ENCODE results near the gene VASH1.
"Not testable (repeated sequence)": the region's sequence is repeated elsewhere in the genome, so short reads cannot be mapped to it uniquely, and the experiment has no call there.

VASH1 gene

DNA sequence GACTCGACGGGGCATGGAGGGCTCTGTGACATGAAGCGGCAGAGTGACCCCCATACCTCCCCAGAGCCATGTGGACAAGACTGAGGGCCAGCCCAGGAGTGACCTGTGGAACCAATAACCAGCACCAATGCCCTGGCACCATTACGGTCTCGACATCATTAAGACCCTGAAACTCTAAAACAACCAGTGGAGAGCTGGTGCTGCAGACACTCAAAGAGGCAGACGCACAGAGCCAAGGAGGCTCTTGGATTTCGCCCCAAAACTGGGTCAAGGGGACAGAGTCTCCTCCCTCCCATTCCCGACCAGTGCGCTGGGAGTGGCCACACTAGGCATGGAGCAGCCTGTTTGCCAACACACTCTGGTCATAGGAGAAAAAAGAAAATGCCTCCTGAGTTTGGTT is 41.6 kb upstream of the VASH1 start:
- Histone ChIP-seq H3K4me3 (ENCODE audit: low read depth, low read length) (no peak overlapping the region), H3K36me3 (ENCODE audit: control insufficient read depth in 2 of 2, insufficient read depth in 1 of 2, low read length in 2 of 2) (no peaks in the 10 kb centered on the region), H3K4me1 (ENCODE audit: control insufficient read depth, insufficient read depth, low read length) (no peaks in the 10 kb centered on the region), H3K27ac (ENCODE audit: extremely low read depth, low read depth, low read length) (no peak overlapping the region), H3K9me3 (ENCODE audit: control insufficient read depth, insufficient read depth, low read depth, low read length) (no peaks in the 10 kb centered on the region)
- TF ChIP-seq, protein P1, sequence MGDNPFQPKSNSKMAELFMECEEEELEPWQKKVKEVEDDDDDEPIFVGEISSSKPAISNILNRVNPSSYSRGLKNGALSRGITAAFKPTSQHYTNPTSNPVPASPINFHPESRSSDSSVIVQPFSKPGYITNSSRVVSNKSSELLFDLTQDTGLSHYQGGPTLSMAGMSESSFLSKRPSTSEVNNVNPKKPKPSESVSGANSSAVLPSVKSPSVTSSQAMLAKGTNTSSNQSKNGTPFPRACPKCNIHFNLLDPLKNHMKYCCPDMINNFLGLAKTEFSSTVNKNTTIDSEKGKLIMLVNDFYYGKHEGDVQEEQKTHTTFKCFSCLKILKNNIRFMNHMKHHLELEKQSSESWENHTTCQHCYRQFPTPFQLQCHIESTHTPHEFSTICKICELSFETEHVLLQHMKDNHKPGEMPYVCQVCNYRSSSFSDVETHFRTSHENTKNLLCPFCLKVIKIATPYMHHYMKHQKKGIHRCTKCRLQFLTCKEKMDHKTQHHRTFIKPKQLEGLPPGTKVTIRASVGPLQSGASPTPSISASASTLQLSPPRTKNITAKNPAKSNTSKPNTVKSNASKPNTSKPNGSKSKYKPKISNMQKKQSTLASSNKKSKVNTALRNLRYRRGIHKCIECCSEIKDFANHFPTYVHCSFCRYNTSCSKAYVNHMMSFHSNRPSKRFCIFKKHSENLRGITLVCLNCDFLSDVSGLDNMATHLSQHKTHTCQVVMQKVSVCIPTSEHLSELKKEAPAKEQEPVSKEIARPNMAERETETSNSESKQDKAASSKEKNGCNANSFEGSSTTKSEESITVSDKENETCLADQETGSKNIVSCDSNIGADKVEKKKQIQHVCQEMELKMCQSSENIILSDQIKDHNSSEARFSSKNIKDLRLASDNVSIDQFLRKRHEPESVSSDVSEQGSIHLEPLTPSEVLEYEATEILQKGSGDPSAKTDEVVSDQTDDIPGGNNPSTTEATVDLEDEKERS (tag by site-specific recombination; IDR thresholded peaks at IDR 0.05) = no peak
- TF ChIP-seq PBX3 (CRISPR knock-in tag; IDR thresholded peaks at IDR 0.05) = no peak
- TF ChIP-seq ZNF510 (tag by site-specific recombination; IDR thresholded peaks at IDR 0.05; ENCODE audit: insufficient replicate concordance) = no peak
- TF ChIP-seq ZNF529 (tag by site-specific recombination; IDR thresholded peaks at IDR 0.05; ENCODE audit: insufficient replicate concordance) = no peak
- TF ChIP-seq ZNF785 (tag by site-specific recombination; IDR thresholded peaks at IDR 0.05) = no peak
- TF ChIP-seq ZNF791 (tag by site-specific recombination; IDR thresholded peaks at IDR 0.05) = no peak
- no peak for TF ChIP-seq ZNF37A (tag by site-specific recombination; IDR thresholded peaks at IDR 0.05)
- TF ChIP-seq ZNF184 (tag by site-specific recombination; IDR thresholded peaks at IDR 0.05) = no peak
- no peak for TF ChIP-seq ZNF26 (tag by site-specific recombination; IDR thresholded peaks at IDR 0.05)
- no peak for TF ChIP-seq ZNF701 (tag by site-specific recombination; IDR thresholded peaks at IDR 0.05)
- TF ChIP-seq ZNF239 (tag by site-specific recombination; IDR thresholded peaks at IDR 0.05) = no peak
- ChIA-PET CTCF (interaction anchor here (0.7 to 2.2 kb wide), 2 partner anchors 9 to 57 kb away, joined by 3 to 16 read pairs; no protein-coding TSS in a partner anchor), POLR2A (no interaction called here)

GRCh38 chr14:76720382-76720813 is 40.9 kb upstream of the VASH1 start:
- Histone ChIP-seq H3K36me3 (ENCODE audit: control insufficient read depth in 2 of 2, insufficient read depth in 1 of 2, low read length in 2 of 2) (no peaks in the 10 kb centered on the region), H3K4me3 (ENCODE audit: low read depth, low read length) (no peak overlapping the region), H3K4me1 (ENCODE audit: control insufficient read depth, insufficient read depth, low read length) (no peaks in the 10 kb centered on the region), H3K9me3 (ENCODE audit: control insufficient read depth, insufficient read depth, low read depth, low read length) (no peaks in the 10 kb centered on the region), H3K27ac (ENCODE audit: extremely low read depth, low read depth, low read length) (no peak overlapping the region)
- POLR2A ChIA-PET = interaction anchor here (0.6 kb wide), 1 partner anchor 34 kb away, joined by 7 read pairs; no protein-coding TSS in a partner anchor
- no peak for TF ChIP-seq ZNF776 (tag by site-specific recombination; IDR thresholded peaks at IDR 0.05; ENCODE audit: borderline replicate concordance)
- TF ChIP-seq ZBTB17 (tag by site-specific recombination; IDR thresholded peaks at IDR 0.05) = 0 out of 2 replicates have a peak, but pooled peaks have one; percentile 27
- CTCF ChIA-PET = interaction anchor here (0.7 to 2.2 kb wide), 2 partner anchors 10 to 56 kb away, joined by 3 to 16 read pairs; no protein-coding TSS in a partner anchor

DNA sequence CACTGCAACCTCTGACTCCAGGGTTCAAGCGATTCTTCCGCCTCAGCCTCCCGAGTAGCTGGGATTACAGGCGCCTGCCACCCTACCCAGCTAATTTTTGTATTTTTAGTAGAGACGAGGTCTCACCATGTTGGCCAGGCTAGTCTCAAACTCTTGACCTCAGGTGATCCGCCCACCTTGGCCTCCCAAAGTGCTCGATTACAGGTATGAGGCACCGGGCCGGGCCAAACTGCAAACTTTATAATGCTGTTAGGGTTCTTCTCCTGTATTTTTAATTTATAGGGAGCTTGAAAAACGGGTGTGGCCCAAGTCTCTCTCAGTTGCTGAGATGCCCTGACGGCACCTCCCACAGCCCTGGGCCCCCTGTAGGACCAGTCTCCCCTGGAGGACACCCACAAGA is 39.8 kb upstream of the VASH1 start:
- CTCF ChIA-PET = interaction anchor here (0.6 to 1.8 kb wide), 3 partner anchors 12 to 89 kb away, joined by 3 to 8 read pairs (median 3); no protein-coding TSS in a partner anchor
- POLR2A ChIA-PET; H3K36me3 ChIP-seq (ENCODE audit: control insufficient read depth in 2 of 2, insufficient read depth in 1 of 2, low read length in 2 of 2); H3K9me3 ChIP-seq (ENCODE audit: control insufficient read depth, insufficient read depth, low read depth, low read length); H3K4me1 ChIP-seq (ENCODE audit: control insufficient read depth, insufficient read depth, low read length); H3K27ac ChIP-seq (ENCODE audit: extremely low read depth, low read depth, low read length); H3K4me3 ChIP-seq (ENCODE audit: low read depth, low read length): not testable (repeated sequence)
